Measurements from ENCODE around the gene SLC39A9. TPM values are rescaled to one million over a fixed set of nuclear protein-coding genes. Genes with fewer than 3 reads are reported as not detected.

The SLC39A9 gene
- total and polyA plus RNA-seq, 4 donors, result 28.7 to 140 (median 43.1) TPM

DNA sequence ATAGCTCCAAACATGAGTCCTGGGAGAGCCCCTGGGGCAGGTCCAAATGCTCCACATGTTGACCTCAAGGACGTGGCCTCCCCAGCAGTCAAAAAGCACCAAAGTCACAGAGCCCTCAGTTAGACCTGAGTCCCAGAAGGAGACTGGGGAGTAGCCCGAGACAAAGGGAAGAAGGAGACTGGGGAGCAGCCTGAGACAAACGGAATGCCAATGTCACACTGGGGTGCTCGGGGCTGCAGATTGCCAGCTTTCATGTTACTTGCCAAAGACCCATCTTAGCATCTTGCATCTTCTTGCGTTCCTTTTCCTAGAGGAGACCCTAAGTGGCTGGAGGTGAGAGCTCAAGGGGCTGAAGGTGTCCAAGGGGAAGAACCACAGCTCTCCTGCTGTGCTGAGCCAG lies 100.9 kb downstream of the SLC39A9 start:
- Histone ChIP-seq H3K27ac (ENCODE audit: low read depth in 1 of 2, low read length in 2 of 2) (no peak overlapping the region), H3K27me3 (ENCODE audit: control insufficient read depth in 4 of 4, insufficient read depth in 4 of 4, low read length in 3 of 4) (no peaks in the 10 kb centered on the region), H3K9ac (ENCODE audit: low read depth in 1 of 2, low read length in 2 of 2) (no peak overlapping the region), H3K9me3 (ENCODE audit: control insufficient read depth in 4 of 4, low read length in 3 of 4) (no peaks in the 10 kb centered on the region), H3K36me3 (ENCODE audit: control insufficient read depth in 4 of 4, insufficient read depth in 3 of 4, low read depth in 1 of 4, low read length in 3 of 4) (no peaks in the 10 kb centered on the region), H3K4me1 (ENCODE audit: control insufficient read depth in 4 of 4, insufficient read depth in 4 of 4, low read length in 3 of 4) (no peaks in the 10 kb centered on the region), H3K4me3 (ENCODE audit: low read depth in 1 of 3, low read length in 3 of 3) (no peak overlapping the region)
- 90% methylated on average over 5 of the region's 5 CpGs for WGBS
- no peak for TF ChIP-seq GABPA (IDR thresholded peaks at IDR 0.05 in 1 of 2, conservative IDR thresholded peaks at IDR 0.05 in 1 of 2)
- no peak for TF ChIP-seq RAD21 (IDR thresholded peaks at IDR 0.05)
- TF ChIP-seq EGR1 (IDR thresholded peaks at IDR 0.05; ENCODE audit: low read depth in 2 of 2), result no peak
- TF ChIP-seq TAF1 (conservative IDR thresholded peaks at IDR 0.05), result no peak
- no peak for TF ChIP-seq JUND (IDR thresholded peaks at IDR 0.05)
- no peak for TF ChIP-seq NR2F2 (IDR thresholded peaks at IDR 0.05)
- TF ChIP-seq FOXA1 (IDR thresholded peaks at IDR 0.05), result no peak
- no peak for TF ChIP-seq YY1 (IDR thresholded peaks at IDR 0.05)
- TF ChIP-seq, protein P1, sequence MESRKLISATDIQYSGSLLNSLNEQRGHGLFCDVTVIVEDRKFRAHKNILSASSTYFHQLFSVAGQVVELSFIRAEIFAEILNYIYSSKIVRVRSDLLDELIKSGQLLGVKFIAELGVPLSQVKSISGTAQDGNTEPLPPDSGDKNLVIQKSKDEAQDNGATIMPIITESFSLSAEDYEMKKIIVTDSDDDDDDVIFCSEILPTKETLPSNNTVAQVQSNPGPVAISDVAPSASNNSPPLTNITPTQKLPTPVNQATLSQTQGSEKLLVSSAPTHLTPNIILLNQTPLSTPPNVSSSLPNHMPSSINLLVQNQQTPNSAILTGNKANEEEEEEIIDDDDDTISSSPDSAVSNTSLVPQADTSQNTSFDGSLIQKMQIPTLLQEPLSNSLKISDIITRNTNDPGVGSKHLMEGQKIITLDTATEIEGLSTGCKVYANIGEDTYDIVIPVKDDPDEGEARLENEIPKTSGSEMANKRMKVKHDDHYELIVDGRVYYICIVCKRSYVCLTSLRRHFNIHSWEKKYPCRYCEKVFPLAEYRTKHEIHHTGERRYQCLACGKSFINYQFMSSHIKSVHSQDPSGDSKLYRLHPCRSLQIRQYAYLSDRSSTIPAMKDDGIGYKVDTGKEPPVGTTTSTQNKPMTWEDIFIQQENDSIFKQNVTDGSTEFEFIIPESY (IDR thresholded peaks at IDR 0.05), result no peak
- no peak for TF ChIP-seq FOXA2 (IDR thresholded peaks at IDR 0.05)
- no peak for DNase-seq (ENCODE audit: low spot score)

DNA sequence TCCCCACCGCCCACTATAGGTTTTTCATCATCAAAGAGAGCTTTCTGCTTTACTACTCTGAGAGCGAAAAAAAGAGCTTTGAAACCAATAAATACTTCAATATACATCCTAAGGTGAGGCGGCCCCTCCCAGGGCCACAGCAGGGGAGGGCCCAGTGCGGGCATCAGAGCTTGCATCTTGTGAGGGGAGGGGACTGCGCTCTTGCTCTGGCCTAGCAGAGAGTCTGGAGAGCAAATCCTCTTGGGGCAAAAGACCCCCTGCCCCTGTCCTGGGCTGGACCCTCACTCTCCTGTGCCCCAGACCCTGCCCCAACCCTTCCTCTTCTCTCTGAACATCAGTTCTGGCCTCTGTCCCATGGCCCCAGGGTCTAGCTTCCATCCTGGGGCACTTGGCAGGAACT lies 101.6 kb downstream of the SLC39A9 start:
- no peak for DNase-seq (ENCODE audit: low spot score)
- no peaks in the 10 kb centered on the region for H3K4me1 ChIP-seq (ENCODE audit: control insufficient read depth in 4 of 4, insufficient read depth in 4 of 4, low read length in 3 of 4)
- no peaks in the 10 kb centered on the region for H3K27me3 ChIP-seq (ENCODE audit: control insufficient read depth in 4 of 4, insufficient read depth in 4 of 4, low read length in 3 of 4)
- H3K9me3 ChIP-seq (ENCODE audit: control insufficient read depth in 4 of 4, low read length in 3 of 4), result no peaks in the 10 kb centered on the region
- no peak overlapping the region for H3K27ac ChIP-seq (ENCODE audit: low read depth in 1 of 2, low read length in 2 of 2)
- 89% methylated on average over 5 of the region's 5 CpGs for WGBS
- no peak overlapping the region for H3K4me3 ChIP-seq (ENCODE audit: low read depth in 1 of 3, low read length in 3 of 3)
- TF ChIP-seq TAF1 (conservative IDR thresholded peaks at IDR 0.05) (no peak), RAD21 (IDR thresholded peaks at IDR 0.05) (no peak), GABPA (IDR thresholded peaks at IDR 0.05 in 1 of 2, conservative IDR thresholded peaks at IDR 0.05 in 1 of 2) (no peak), JUND (IDR thresholded peaks at IDR 0.05) (no peak), HNF4G (IDR thresholded peaks at IDR 0.05) (no peak), RXRA (IDR thresholded peaks at IDR 0.05) (no peak), NR2F2 (IDR thresholded peaks at IDR 0.05) (no peak), EGR1 (IDR thresholded peaks at IDR 0.05; ENCODE audit: low read depth in 2 of 2) (no peak), SP1 (IDR thresholded peaks at IDR 0.05) (no peak), HNF4A (conservative IDR thresholded peaks at IDR 0.05) (no peak), YY1 (IDR thresholded peaks at IDR 0.05) (no peak), FOXA1 (IDR thresholded peaks at IDR 0.05) (no peak)
- TF ChIP-seq, protein P2, sequence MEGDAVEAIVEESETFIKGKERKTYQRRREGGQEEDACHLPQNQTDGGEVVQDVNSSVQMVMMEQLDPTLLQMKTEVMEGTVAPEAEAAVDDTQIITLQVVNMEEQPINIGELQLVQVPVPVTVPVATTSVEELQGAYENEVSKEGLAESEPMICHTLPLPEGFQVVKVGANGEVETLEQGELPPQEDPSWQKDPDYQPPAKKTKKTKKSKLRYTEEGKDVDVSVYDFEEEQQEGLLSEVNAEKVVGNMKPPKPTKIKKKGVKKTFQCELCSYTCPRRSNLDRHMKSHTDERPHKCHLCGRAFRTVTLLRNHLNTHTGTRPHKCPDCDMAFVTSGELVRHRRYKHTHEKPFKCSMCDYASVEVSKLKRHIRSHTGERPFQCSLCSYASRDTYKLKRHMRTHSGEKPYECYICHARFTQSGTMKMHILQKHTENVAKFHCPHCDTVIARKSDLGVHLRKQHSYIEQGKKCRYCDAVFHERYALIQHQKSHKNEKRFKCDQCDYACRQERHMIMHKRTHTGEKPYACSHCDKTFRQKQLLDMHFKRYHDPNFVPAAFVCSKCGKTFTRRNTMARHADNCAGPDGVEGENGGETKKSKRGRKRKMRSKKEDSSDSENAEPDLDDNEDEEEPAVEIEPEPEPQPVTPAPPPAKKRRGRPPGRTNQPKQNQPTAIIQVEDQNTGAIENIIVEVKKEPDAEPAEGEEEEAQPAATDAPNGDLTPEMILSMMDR (IDR thresholded peaks at IDR 0.05; ENCODE audit: low read depth, low read length, missing input control), result no peak
- TF ChIP-seq, protein P1 (IDR thresholded peaks at IDR 0.05), result no peak
- TF ChIP-seq, protein P3, sequence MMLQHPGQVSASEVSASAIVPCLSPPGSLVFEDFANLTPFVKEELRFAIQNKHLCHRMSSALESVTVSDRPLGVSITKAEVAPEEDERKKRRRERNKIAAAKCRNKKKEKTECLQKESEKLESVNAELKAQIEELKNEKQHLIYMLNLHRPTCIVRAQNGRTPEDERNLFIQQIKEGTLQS (IDR thresholded peaks at IDR 0.05), result no peak
- TF ChIP-seq, protein P4, sequence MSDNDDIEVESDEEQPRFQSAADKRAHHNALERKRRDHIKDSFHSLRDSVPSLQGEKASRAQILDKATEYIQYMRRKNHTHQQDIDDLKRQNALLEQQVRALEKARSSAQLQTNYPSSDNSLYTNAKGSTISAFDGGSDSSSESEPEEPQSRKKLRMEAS (IDR thresholded peaks at IDR 0.05), result no peak
- TF ChIP-seq, protein P5, sequence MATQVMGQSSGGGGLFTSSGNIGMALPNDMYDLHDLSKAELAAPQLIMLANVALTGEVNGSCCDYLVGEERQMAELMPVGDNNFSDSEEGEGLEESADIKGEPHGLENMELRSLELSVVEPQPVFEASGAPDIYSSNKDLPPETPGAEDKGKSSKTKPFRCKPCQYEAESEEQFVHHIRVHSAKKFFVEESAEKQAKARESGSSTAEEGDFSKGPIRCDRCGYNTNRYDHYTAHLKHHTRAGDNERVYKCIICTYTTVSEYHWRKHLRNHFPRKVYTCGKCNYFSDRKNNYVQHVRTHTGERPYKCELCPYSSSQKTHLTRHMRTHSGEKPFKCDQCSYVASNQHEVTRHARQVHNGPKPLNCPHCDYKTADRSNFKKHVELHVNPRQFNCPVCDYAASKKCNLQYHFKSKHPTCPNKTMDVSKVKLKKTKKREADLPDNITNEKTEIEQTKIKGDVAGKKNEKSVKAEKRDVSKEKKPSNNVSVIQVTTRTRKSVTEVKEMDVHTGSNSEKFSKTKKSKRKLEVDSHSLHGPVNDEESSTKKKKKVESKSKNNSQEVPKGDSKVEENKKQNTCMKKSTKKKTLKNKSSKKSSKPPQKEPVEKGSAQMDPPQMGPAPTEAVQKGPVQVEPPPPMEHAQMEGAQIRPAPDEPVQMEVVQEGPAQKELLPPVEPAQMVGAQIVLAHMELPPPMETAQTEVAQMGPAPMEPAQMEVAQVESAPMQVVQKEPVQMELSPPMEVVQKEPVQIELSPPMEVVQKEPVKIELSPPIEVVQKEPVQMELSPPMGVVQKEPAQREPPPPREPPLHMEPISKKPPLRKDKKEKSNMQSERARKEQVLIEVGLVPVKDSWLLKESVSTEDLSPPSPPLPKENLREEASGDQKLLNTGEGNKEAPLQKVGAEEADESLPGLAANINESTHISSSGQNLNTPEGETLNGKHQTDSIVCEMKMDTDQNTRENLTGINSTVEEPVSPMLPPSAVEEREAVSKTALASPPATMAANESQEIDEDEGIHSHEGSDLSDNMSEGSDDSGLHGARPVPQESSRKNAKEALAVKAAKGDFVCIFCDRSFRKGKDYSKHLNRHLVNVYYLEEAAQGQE (IDR thresholded peaks at IDR 0.05), result no peak
- no peaks in the 10 kb centered on the region for H3K36me3 ChIP-seq (ENCODE audit: control insufficient read depth in 4 of 4, insufficient read depth in 3 of 4, low read depth in 1 of 4, low read length in 3 of 4)
- H3K9ac ChIP-seq (ENCODE audit: low read depth in 1 of 2, low read length in 2 of 2), result no peak overlapping the region

All from liver (tissue), 9 donors.